Activated T-cell treated with anti-CD3 and anti-CD28 coated beads, Interleukin-2, amount 50 U/mL, for 72 hours (primary cell): ENCODE data around the gene NAP1L5. TPM values are rescaled to one million over a fixed set of nuclear protein-coding genes. Genes with fewer than 3 reads are reported as not detected.
A peak's percentile ranks its signal among the peaks of the same experiment; 100 is the strongest.

Experiments
- ATAC-seq, 2 donors: fragments of 150-1000 bp; cut with Tn5 transposase; replicated peaks in 1 of 2; 2 replicates each; pipeline ENCODE4 v1.10.0; 2021; ENCODE audit warnings: moderate library complexity in 2 of 2, mild to moderate bottlenecking in 1 of 2
- DNase-seq, 2 donors: peaks; one replicate each; pipeline ENCODE4 v3.0.0; 2021 to 2022; ENCODE audit warnings: mixed read lengths in 1 of 2
- H3K27ac Mint-ChIP-seq: one replicate; pipeline ENCODE4 v1.8.0; 2022; ENCODE audit warnings: mild to moderate bottlenecking, moderate library complexity, mixed read lengths
- H3K27me3 Mint-ChIP-seq: one replicate; pipeline ENCODE4 v1.8.0; 2022; ENCODE audit warnings: low read depth, mixed read lengths
- H3K36me3 Mint-ChIP-seq, 2 donors: one replicate each; pipeline ENCODE4 v1.8.0; 2022; ENCODE audit warnings: mixed read lengths in 2 of 2, mild to moderate bottlenecking in 1 of 2; ENCODE audit not compliant: insufficient read depth in 2 of 2
- H3K4me1 Mint-ChIP-seq: one replicate; pipeline ENCODE4 v1.8.0; 2022; ENCODE audit warnings: low read depth, mixed read lengths
- H3K4me3 Mint-ChIP-seq, 2 donors: one replicate each; pipeline ENCODE4 v1.8.0; 2022; ENCODE audit warnings: mild to moderate bottlenecking in 2 of 2, mixed read lengths in 2 of 2, moderate library complexity in 2 of 2
- H3K9me3 Mint-ChIP-seq, 2 donors: one replicate each; pipeline ENCODE4 v1.8.0; 2022; ENCODE audit warnings: mixed read lengths in 2 of 2
- total RNA-seq, 2 donors: library from RNA; stranded (reverse); gene quantifications; one replicate each; pipeline ENCODE4 v1.2.3, GENCODE V29; 2022

Gene NAP1L5
- total RNA-seq, 2 donors from 2014 or later = 5.0 to 5.9 TPM

DNA sequence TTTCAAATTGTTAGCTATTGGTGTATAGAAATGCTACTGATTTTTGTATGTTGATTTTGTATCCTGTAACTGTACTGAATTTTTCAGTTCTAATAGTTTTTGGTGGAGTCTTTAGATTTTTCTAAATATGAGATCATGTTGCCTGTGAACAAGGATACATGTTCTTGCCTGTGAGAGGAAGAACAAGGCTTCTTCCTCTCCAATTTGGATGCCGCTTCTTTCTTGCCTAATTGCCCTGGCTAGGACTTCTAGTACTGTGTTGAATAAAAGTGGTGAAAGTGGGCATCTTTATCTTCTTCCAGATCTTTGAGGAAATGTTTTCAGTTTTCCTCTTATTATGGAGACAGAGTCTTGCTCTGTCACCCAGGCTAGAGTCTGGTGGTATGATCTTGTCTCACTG, 16.2 kb upstream of the NAP1L5 start:
- peaks cover 17 to 34% of the 10 kb centered on the region in 2 donors for H3K36me3 Mint-ChIP-seq
- no peak overlapping the region for H3K27ac Mint-ChIP-seq
- H3K9me3 Mint-ChIP-seq = peaks cover 7 to 15% of the 10 kb centered on the region in 2 donors
- ATAC-seq = no peak
- no peaks in the 10 kb centered on the region for H3K27me3 Mint-ChIP-seq
- no peak overlapping the region for H3K4me3 Mint-ChIP-seq
- no peak for DNase-seq
- peaks cover 8% of the 10 kb centered on the region for H3K4me1 Mint-ChIP-seq

DNA sequence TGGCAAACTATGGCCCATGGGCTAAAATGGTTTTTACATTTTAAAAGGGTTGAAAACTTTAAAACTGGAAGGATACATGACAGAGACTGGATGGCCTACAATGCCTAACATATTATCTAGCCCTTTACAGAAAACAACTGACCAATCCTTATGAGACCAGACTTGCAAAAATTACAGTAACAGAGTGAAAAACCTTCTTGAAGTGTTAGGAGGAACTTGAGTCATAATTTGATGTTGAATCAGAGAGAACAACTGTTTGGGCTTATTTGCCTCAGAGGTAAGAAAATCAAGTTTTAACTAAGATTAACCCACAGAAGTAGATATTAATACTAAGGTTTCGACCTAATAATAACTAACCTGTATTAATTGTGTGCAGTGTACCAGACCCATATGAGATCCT, 12.4 kb upstream of the NAP1L5 start:
- ATAC-seq = peak; percentile 64 to 75

DNA sequence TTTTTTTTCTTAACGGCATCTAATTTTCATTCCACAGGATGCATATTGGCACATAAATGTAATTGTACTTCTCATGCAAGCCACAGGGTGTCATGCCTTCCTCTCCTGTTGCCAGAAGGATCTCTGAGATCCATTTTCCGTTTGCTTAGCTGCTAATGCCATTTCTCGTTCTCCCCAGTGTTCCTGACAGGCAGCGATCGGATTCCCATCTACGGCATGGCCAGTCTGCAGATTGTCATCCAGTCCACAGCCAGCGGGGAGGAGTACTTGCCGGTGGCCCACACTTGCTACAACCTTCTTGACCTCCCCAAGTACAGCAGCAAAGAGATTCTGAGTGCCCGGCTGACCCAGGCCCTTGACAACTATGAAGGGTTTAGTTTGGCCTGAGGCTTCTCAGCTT, 8.9 kb upstream of the NAP1L5 start:
- Mint-ChIP-seq H3K4me3 (no peak overlapping the region), H3K4me1 (peaks cover 13% of the 10 kb centered on the region), H3K27ac (no peak overlapping the region), H3K36me3 (peaks cover 0 to 3% of the 10 kb centered on the region in 2 donors), H3K27me3 (no peaks in the 10 kb centered on the region), H3K9me3 (no peaks in the 10 kb centered on the region)
- ATAC-seq (no peak), DNase-seq (no peak)

More for the DNA sequence above, 12.4 kb upstream of the NAP1L5 start:
- no peak for DNase-seq
- Mint-ChIP-seq H3K36me3 (peaks cover 4 to 12% of the 10 kb centered on the region in 2 donors), H3K4me1 (peaks cover 13% of the 10 kb centered on the region), H3K27me3 (no peaks in the 10 kb centered on the region), H3K4me3 (no peak overlapping the region), H3K9me3 (peaks cover 0 to 3% of the 10 kb centered on the region in 2 donors), H3K27ac (peak overlapping the region; percentile 11)

DNA sequence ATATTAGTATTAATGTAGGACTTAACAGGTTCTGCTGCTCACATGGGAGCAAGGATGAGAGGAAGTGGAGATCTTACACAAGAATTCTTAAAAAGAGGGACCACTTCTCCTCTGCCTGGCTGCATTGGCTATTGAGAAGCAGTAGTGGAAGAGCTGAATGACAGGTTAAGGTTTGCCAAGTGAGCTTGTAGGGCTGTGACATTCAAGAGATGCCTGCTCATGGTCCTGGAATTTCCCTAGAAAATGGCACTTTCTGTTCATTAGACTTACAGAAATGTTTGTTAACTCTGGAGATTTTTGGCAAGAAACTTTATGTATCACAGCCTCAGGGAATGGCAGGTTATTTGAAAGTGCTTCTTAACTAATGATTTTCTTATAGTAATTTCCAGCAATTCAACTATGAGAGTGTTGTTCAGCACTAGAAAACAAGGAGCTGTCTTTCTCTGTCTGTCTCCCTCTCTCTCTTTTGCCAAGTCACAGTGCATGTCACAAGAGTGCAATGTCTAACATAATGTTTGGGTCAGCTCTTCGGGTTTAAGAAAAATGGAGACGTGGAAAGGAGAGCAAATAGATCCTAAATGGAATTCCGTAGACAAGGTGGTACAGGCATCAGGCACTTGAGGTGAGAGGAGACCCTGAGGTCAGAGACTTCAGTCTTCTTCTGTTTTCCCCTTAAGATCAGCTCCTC, 8.3 kb upstream of the NAP1L5 start:
- Mint-ChIP-seq H3K36me3 (peaks cover 0 to 3% of the 10 kb centered on the region in 2 donors), H3K4me1 (peaks cover 13% of the 10 kb centered on the region)
- ATAC-seq = no peak

DNA sequence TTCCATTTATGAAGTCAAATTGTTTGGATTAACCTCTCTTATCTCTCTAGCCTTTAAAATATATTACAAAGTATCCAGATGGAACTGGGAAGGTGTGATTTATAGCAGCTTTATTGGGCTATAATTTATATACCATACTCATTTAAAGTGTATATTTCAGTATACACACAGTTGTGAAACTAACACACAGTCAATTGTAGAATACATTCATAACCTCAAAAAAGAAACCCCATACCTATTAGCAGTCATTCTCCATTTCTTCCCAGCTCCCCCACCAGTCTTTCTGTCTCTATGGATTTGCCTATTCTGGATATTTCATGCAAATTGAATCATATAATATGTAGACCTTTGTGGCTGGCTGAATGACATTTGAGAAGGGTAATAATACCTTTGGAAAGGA, 7.6 kb upstream of the NAP1L5 start:
- H3K27ac Mint-ChIP-seq = peak overlapping the region; percentile 17
- H3K4me3 Mint-ChIP-seq = no peak overlapping the region
- DNase-seq = no peak
- no peaks in the 10 kb centered on the region for H3K9me3 Mint-ChIP-seq
- H3K36me3 Mint-ChIP-seq = peaks cover 0 to 3% of the 10 kb centered on the region in 2 donors
- peaks cover 13% of the 10 kb centered on the region for H3K4me1 Mint-ChIP-seq
- no peaks in the 10 kb centered on the region for H3K27me3 Mint-ChIP-seq
- ATAC-seq = peak in 1 of 2 donors; percentile 58

More for the DNA sequence above, 8.3 kb upstream of the NAP1L5 start:
- Mint-ChIP-seq H3K27ac (peak overlapping the region; percentile 17), H3K4me3 (no peak overlapping the region), H3K27me3 (no peaks in the 10 kb centered on the region), H3K9me3 (no peaks in the 10 kb centered on the region)
- no peak for DNase-seq

DNA sequence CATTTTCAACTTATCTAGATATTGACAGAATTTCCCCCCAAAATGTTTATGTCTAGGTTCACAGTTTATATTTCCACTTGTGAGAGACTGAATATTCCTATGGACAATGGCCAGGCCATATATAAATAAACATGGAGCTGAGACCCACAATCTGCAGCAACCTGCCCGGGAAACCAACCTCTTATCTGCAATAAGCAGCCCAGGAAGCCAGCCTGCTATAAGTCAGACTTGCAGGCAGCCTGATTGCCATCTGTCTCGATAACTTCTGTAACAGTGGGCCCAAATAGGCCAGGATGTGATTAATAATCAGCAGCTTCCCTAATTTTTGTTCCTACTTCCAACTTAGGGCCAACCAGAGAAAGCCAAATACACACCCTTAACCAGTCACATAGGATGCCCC, 5.2 kb upstream of the NAP1L5 start:
- peaks cover 2% of the 10 kb centered on the region in 2 donors for H3K36me3 Mint-ChIP-seq
- DNase-seq = no peak
- peaks cover 16% of the 10 kb centered on the region for H3K4me1 Mint-ChIP-seq
- H3K27ac Mint-ChIP-seq = no peak overlapping the region
- no peaks in the 10 kb centered on the region for H3K27me3 Mint-ChIP-seq
- no peak for ATAC-seq
- H3K4me3 Mint-ChIP-seq = no peak overlapping the region
- peaks cover 0 to 1% of the 10 kb centered on the region in 2 donors for H3K9me3 Mint-ChIP-seq

DNA sequence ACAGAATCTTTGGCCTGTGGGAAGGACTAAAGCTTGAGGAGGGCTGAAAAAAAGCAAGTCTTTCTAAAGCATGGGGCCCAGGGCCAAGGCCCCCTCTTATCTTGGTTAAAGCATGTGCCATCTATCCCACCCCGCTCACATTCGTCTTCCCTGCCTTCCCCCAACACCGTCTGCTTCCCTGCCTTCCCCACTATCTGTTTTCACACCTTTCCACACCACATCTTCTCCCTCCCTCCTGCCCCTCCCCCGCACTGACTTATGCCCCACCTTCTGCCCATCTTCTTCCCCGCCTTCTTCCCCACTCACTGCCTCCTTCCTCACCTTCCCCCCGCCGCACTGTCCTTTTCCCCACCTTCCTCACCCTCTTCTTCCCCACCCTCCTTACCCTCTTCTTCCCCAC, 890 bp upstream of the NAP1L5 start:
- no peak for DNase-seq
- ATAC-seq = no peak
- Mint-ChIP-seq H3K4me3 (no peak overlapping the region), H3K27ac (no peak overlapping the region), H3K27me3 (no peaks in the 10 kb centered on the region), H3K4me1 (peaks cover 18% of the 10 kb centered on the region), H3K36me3 (peaks cover 3 to 4% of the 10 kb centered on the region in 2 donors), H3K9me3 (peaks cover 0 to 1% of the 10 kb centered on the region in 2 donors)

DNA sequence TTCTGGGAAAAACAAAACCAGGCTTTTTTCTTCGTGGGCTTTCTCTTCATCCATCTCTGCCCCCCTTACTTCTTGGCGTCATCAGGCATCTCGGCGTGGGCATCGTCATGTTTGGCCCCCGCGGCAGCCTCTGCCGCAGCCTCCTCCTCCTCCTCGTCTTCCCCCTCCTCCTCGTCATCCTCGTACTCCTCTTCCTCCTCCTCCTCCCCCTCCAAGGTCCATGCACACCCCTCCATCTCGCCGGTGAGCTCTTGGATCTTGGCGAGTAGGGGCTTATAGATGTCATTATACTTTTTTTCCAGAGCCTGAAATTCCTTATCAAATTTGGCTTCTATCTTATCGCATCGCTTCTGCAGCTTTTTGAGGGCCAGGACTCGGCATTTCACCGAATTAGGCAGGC, 488 bp downstream of the NAP1L5 start:
- DNase-seq (peak; percentile 14 to 24), ATAC-seq (peak in 1 of 2 donors; percentile 51)
- Mint-ChIP-seq H3K27ac (peak overlapping the region; percentile 88), H3K4me1 (peaks cover 18% of the 10 kb centered on the region), H3K36me3 (peaks cover 3 to 4% of the 10 kb centered on the region in 2 donors), H3K4me3 (peak overlapping the region; percentile 88 to 94), H3K27me3 (no peaks in the 10 kb centered on the region), H3K9me3 (peaks cover 0 to 1% of the 10 kb centered on the region in 2 donors)

DNA sequence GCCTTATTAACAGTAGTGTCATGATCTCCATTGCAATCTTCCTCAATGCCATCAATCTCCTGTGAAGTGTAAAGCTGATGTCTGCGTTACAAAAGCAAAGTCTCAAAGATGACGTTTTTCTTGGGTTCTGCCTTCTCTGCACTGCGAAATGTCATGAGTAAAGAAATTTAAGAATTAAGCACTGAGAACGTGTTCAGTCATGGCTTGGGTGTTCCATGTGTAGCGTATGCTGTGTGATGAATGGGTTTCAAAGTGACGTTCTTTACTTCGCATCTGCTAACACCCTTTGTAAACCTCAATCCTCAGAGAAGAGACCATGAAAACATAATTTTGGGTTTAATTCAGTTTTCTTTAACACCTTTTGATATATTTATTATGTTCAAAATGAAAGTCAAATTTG, 999 bp downstream of the NAP1L5 start:
- peaks cover 0 to 1% of the 10 kb centered on the region in 2 donors for H3K9me3 Mint-ChIP-seq

DNA sequence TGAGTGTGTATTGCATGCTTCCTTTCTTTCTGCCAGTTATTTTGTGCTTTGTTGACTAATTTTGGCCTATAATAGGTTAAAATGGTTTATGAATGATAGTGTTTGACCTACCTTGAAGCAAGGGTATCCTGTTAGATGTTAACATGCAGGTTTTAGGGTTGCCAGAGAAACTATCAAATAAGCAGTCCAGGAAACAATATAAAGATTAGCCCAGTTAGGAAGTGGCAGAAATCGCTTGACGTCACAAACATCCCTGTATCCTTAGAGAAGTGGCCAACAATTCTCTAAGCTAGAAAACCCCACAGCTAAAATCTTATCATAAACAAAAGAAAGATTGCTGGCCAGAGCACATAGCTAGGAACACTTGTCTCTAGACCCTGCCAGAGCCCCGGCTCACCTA, 3.8 kb downstream of the NAP1L5 start:
- no peak overlapping the region for H3K27ac Mint-ChIP-seq
- no peaks in the 10 kb centered on the region for H3K9me3 Mint-ChIP-seq
- ATAC-seq = no peak
- peaks cover 14% of the 10 kb centered on the region for H3K4me1 Mint-ChIP-seq
- H3K36me3 Mint-ChIP-seq = peaks cover 2 to 3% of the 10 kb centered on the region in 2 donors
- no peaks in the 10 kb centered on the region for H3K27me3 Mint-ChIP-seq
- H3K4me3 Mint-ChIP-seq = no peak overlapping the region
- no peak for DNase-seq

More for the DNA sequence above, 999 bp downstream of the NAP1L5 start:
- Mint-ChIP-seq H3K27ac (peak overlapping the region; percentile 88), H3K4me1 (peaks cover 18% of the 10 kb centered on the region), H3K4me3 (peak overlapping the region; percentile 88 to 94), H3K27me3 (no peaks in the 10 kb centered on the region), H3K36me3 (peaks cover 3 to 4% of the 10 kb centered on the region in 2 donors)
- DNase-seq (no peak), ATAC-seq (no peak)

DNA sequence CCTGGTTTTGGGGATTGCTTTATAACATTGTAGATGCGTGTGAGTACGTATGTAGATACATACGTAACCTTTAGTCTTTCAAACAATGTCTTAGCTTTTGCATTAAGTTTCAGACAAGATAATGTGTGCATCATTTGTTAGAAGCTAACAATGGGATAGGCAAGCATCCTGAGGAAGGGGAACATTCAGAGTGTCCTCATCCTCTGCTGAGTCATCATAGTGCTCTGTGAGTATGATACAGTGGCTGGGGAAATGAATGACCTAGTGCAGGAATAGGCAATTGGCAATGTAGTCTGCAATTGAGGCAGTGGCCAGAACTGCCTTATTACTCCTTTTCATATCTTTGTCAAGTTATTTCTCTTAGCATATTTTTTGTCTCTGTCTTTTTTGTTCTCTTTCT, 7.3 kb downstream of the NAP1L5 start:
- Mint-ChIP-seq H3K9me3 (no peaks in the 10 kb centered on the region), H3K36me3 (peaks cover 0 to 1% of the 10 kb centered on the region in 2 donors)

DNA sequence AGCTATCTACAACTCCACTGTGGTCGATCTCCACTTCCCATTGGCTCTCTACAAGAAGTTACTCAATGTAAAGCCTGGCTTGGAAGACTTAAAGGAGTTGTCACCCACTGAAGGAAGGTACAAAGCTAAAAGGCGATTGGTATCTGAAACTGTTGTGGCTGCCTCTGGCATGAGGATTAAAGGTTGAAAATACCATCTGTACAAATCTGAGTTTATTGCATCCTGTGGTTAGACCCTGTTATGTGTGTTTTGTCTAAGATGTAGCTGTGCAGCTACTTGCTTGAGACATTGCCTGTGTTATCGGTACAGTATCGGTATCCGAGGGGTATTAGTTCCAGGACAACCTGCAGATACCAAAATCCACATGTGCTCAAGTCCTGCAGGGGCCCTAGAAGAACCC, 16.4 kb downstream of the NAP1L5 start:
- DNase-seq (no peak), ATAC-seq (no peak)
- Mint-ChIP-seq H3K27me3 (no peaks in the 10 kb centered on the region), H3K36me3 (peaks cover 5 to 8% of the 10 kb centered on the region in 2 donors), H3K4me1 (no peaks in the 10 kb centered on the region), H3K27ac (no peak overlapping the region), H3K9me3 (no peaks in the 10 kb centered on the region), H3K4me3 (no peak overlapping the region)

More for the DNA sequence above, 7.3 kb downstream of the NAP1L5 start:
- no peak for DNase-seq
- Mint-ChIP-seq H3K4me1 (no peaks in the 10 kb centered on the region), H3K27me3 (no peaks in the 10 kb centered on the region), H3K27ac (no peak overlapping the region), H3K4me3 (no peak overlapping the region)
- ATAC-seq = no peak

DNA sequence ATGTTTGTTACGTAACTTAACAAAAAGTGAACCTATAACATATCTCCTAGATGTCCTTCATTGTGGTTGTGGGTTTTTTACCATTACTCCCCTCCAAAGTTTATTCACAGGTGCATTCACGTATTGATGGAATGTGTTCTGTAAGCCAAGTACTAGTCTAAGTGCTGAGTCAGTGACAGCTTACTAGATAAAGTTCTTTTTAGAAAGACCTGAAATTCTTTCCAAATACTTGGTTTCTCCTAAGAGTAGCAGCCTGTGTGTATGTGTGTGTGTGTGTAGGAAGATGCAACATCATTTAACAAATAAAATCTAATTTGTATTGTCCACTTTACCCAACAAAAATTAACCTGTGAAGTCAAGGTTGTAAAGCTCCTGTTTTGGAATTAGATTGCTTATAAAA, 22.1 kb downstream of the NAP1L5 start:
- Mint-ChIP-seq H3K4me3 (no peak overlapping the region), H3K36me3 (peaks cover 0 to 5% of the 10 kb centered on the region in 2 donors), H3K4me1 (peaks cover 8% of the 10 kb centered on the region), H3K27me3 (no peaks in the 10 kb centered on the region), H3K9me3 (no peaks in the 10 kb centered on the region), H3K27ac (no peak overlapping the region)
- no peak for DNase-seq
- ATAC-seq = no peak

DNA sequence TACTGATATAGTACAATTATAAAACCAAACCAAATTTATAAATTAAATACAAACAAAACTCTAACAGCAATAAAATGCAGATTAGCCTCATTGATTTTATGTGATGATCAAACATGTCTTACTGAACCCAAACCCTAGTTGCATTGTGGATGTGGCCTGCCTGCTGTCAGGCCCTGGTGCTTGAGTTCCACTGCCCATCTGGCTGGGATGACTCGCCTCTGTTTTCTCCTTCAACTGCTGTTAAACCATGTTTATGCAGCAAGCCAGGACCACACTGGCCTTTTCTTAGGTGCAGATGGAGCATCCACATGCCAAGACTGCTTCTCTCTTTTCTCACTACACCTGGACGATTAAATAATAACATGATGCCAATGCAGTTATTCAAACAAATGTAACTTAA, 22.6 kb downstream of the NAP1L5 start:
- H3K9me3 Mint-ChIP-seq = no peaks in the 10 kb centered on the region
- no peak for ATAC-seq
- H3K27me3 Mint-ChIP-seq = no peaks in the 10 kb centered on the region
- H3K36me3 Mint-ChIP-seq = peaks cover 0 to 5% of the 10 kb centered on the region in 2 donors
- H3K27ac Mint-ChIP-seq = no peak overlapping the region
- H3K4me1 Mint-ChIP-seq = peaks cover 12% of the 10 kb centered on the region
- no peak for DNase-seq
- H3K4me3 Mint-ChIP-seq = no peak overlapping the region
